ENCODE data around the gene QRFP. TPM values are rescaled to one million over a fixed set of nuclear protein-coding genes. Genes with fewer than 3 reads are reported as not detected.

Gene QRFP
- polyA plus RNA-seq, 2 of the 4 experiments (the other 2 are of a cell fraction): not detected

DNA sequence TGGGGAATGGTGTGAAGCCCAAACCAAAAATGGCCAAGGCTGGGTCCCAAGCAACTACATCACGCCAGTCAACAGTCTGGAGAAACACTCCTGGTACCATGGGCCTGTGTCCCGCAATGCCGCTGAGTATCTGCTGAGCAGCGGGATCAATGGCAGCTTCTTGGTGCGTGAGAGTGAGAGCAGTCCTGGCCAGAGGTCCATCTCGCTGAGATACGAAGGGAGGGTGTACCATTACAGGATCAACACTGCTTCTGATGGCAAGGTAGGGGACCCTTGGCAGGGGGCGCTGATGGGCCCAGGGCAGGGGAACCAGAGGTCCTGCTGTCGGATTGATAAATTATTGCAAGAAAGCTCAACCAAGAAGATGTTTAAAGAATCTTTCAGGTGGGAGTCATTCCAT is 41.8 kb downstream of the QRFP start:
- Histone ChIP-seq H3K4me1 (peaks cover 25% of the 10 kb centered on the region), H3K4me2 (no peak overlapping the region), H3K4me3 (no peak overlapping the region), H3K27ac (no peak overlapping the region), H3K9me3 (no peaks in the 10 kb centered on the region)
- POLR2A ChIA-PET: no interaction called here
- no peak for DNase-seq (ENCODE audit: low read depth in 1 of 2, low spot score in 1 of 2)
- TF ChIP-seq FOSL2 (IDR thresholded peaks at IDR 0.05) (no peak), FOSL2 (CRISPR knock-in tag; IDR thresholded peaks at IDR 0.05) (no peak), EHMT2 (IDR thresholded peaks at IDR 0.05; ENCODE audit: low read depth) (no peak), NR3C1 (IDR thresholded peaks at IDR 0.05) (no peak), BHLHE40 (IDR thresholded peaks at IDR 0.05; ENCODE audit: low read depth, low read length) (no peak), ZFP36 (IDR thresholded peaks at IDR 0.05; ENCODE audit: borderline replicate concordance, partially characterized antibody) (no peak), KDM5A (IDR thresholded peaks at IDR 0.05) (no peak), RARB (CRISPR knock-in tag; IDR thresholded peaks at IDR 0.05) (no peak), HOXB13 (CRISPR knock-in tag; IDR thresholded peaks at IDR 0.05; ENCODE audit: low read depth) (no peak), KDM1A (IDR thresholded peaks at IDR 0.05; ENCODE audit: low read depth) (no peak)
- TF ChIP-seq, protein P1, sequence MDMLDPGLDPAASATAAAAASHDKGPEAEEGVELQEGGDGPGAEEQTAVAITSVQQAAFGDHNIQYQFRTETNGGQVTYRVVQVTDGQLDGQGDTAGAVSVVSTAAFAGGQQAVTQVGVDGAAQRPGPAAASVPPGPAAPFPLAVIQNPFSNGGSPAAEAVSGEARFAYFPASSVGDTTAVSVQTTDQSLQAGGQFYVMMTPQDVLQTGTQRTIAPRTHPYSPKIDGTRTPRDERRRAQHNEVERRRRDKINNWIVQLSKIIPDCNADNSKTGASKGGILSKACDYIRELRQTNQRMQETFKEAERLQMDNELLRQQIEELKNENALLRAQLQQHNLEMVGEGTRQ (IDR thresholded peaks at IDR 0.05): no peak
- 96% methylated on average over 9 of the region's 9 CpGs for WGBS (ENCODE audit: missing lambda C conversion rate)
- ATAC-seq: no peak
- CTCF ChIA-PET: interaction anchor here (0.6 to 28.2 kb wide), 7 partner anchors 9 to 147 kb away, joined by 3 to 397 read pairs (median 4); no protein-coding TSS in a partner anchor
- no peak for FAIRE-seq

DNA sequence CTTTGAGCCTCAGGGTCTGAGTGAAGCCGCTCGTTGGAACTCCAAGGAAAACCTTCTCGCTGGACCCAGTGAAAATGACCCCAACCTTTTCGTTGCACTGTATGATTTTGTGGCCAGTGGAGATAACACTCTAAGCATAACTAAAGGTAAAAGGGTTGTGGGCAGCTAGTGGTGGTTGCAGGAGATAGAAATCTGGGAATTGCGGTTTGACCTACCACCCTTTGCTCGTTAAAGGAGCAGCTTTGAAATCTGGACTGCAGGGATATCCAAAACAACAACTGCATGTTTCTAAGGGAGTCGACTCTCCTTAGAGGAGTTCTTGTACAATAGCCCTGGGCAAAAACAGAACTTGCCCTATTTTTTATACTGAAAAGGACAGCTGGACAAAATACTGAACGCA is 42.5 kb downstream of the QRFP start:
- 86% methylated on average over 8 of the region's 8 CpGs for WGBS (ENCODE audit: missing lambda C conversion rate)
- H3K4me3 ChIP-seq: no peak overlapping the region
- no peak for FAIRE-seq
- no peaks in the 10 kb centered on the region for H3K9me3 ChIP-seq
- ChIA-PET CTCF (interaction anchor here (0.6 to 28.2 kb wide), 9 partner anchors 8 to 394 kb away, joined by 3 to 397 read pairs (median 4); no protein-coding TSS in a partner anchor), POLR2A (no interaction called here)
- no peak for ATAC-seq
- no peak for TF ChIP-seq RARB (CRISPR knock-in tag; IDR thresholded peaks at IDR 0.05)
- TF ChIP-seq, protein P2, sequence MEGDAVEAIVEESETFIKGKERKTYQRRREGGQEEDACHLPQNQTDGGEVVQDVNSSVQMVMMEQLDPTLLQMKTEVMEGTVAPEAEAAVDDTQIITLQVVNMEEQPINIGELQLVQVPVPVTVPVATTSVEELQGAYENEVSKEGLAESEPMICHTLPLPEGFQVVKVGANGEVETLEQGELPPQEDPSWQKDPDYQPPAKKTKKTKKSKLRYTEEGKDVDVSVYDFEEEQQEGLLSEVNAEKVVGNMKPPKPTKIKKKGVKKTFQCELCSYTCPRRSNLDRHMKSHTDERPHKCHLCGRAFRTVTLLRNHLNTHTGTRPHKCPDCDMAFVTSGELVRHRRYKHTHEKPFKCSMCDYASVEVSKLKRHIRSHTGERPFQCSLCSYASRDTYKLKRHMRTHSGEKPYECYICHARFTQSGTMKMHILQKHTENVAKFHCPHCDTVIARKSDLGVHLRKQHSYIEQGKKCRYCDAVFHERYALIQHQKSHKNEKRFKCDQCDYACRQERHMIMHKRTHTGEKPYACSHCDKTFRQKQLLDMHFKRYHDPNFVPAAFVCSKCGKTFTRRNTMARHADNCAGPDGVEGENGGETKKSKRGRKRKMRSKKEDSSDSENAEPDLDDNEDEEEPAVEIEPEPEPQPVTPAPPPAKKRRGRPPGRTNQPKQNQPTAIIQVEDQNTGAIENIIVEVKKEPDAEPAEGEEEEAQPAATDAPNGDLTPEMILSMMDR (IDR thresholded peaks at IDR 0.05): no peak
- TF ChIP-seq, protein P3, sequence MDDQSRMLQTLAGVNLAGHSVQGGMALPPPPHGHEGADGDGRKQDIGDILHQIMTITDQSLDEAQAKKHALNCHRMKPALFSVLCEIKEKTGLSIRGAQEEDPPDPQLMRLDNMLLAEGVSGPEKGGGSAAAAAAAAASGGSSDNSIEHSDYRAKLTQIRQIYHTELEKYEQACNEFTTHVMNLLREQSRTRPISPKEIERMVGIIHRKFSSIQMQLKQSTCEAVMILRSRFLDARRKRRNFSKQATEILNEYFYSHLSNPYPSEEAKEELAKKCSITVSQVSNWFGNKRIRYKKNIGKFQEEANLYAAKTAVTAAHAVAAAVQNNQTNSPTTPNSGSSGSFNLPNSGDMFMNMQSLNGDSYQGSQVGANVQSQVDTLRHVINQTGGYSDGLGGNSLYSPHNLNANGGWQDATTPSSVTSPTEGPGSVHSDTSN (IDR thresholded peaks at IDR 0.05): no peak
- TF ChIP-seq, protein P4, sequence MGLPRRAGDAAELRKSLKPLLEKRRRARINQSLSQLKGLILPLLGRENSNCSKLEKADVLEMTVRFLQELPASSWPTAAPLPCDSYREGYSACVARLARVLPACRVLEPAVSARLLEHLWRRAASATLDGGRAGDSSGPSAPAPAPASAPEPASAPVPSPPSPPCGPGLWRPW (IDR thresholded peaks at IDR 0.05): no peak
- no peak for DNase-seq (ENCODE audit: low read depth in 1 of 2, low spot score in 1 of 2)
- H3K4me2 ChIP-seq: no peak overlapping the region
- peaks cover 33% of the 10 kb centered on the region for H3K4me1 ChIP-seq
- no peak overlapping the region for H3K27ac ChIP-seq

DNA sequence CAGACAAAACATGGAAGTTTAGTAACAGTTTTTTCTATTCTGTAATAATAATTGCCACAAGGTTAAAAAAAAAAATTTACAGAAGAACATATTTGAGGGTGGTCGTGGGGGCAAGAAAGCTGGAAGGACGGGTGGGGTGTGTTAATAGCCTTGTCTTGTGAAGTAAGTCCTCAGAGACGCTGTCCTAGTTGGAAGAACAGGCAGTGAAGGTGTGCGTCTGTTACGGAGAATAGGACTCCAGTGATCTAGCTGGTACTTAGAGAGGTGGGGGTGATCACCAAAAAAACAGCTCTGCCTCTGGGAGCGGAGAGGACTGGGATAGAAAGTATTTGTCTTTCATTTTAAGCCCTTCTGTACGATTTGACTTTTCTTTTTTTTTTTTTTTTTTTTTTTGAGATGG is 43.8 kb downstream of the QRFP start:
- CTCF ChIA-PET: interaction anchor here (0.6 to 28.2 kb wide), 8 partner anchors 11 to 1174 kb away, joined by 3 to 397 read pairs (median 5); no protein-coding TSS in a partner anchor
- TF ChIP-seq ESRRA (IDR thresholded peaks at IDR 0.05; ENCODE audit: borderline replicate concordance, low read length) (no peak), POLR2A (IDR thresholded peaks at IDR 0.05; ENCODE audit: low read length) (no peak), CHD4 (IDR thresholded peaks at IDR 0.05; ENCODE audit: borderline replicate concordance) (no peak), ZNF302 (CRISPR knock-in tag; IDR thresholded peaks at IDR 0.05) (no peak), EHMT2 (IDR thresholded peaks at IDR 0.05; ENCODE audit: low read depth) (no peak), CEBPB (IDR thresholded peaks at IDR 0.05) (no peak)
- DNase-seq (ENCODE audit: low read depth in 1 of 2, low spot score in 1 of 2): no peak
- no peak overlapping the region for H3K27ac ChIP-seq
- no peak for ATAC-seq
- no peaks in the 10 kb centered on the region for H3K9me3 ChIP-seq
- POLR2A ChIA-PET: no interaction called here
- 94% methylated on average over 7 of the region's 7 CpGs for WGBS (ENCODE audit: missing lambda C conversion rate)
- H3K4me2 ChIP-seq: no peak overlapping the region
- H3K4me1 ChIP-seq: peaks cover 34% of the 10 kb centered on the region
- no peak for FAIRE-seq
- no peak overlapping the region for H3K4me3 ChIP-seq

Data from A549 (cell line).